Measurements from ENCODE around the gene CELF2. TPM values are rescaled to one million over a fixed set of nuclear protein-coding genes. Genes with fewer than 3 reads are reported as not detected.

CELF2 gene
- total RNA-seq, 2 donors from 2014 or later: 28.4 to 33.7 TPM

GRCh38 chr10:11284291-11285085 is 266.8 kb downstream of the CELF2 start:
- intact Hi-C loops (cut with DNase I, micrococcal nuclease): no loop called here
- no peak for DNase-seq
- no peak for ATAC-seq

GRCh38 chr10:11285171-11285570 is 267.5 kb downstream of the CELF2 start:
- ATAC-seq: no peak
- DNase-seq: no peak
- intact Hi-C loops (cut with DNase I, micrococcal nuclease): no loop called here

GRCh38 chr10:11286261-11286852 is 268.7 kb downstream of the CELF2 start:
- ATAC-seq: no peak
- DNase-seq: no peak
- intact Hi-C loops (cut with DNase I, micrococcal nuclease): no loop called here

- DNase-seq: no peak
- no peak for ATAC-seq
- intact Hi-C loops (cut with DNase I, micrococcal nuclease): no loop called here
Observed at GRCh38 chr10:11288302-11288701, 270.6 kb downstream of the CELF2 start.

GRCh38 chr10:11290156-11290890 is 272.7 kb downstream of the CELF2 start:
- intact Hi-C loops (cut with DNase I, micrococcal nuclease): no loop called here
- ATAC-seq (no peak), DNase-seq (no peak)

GRCh38 chr10:11292576-11293302 is 275.1 kb downstream of the CELF2 start:
- intact Hi-C loops (cut with DNase I, micrococcal nuclease): no loop called here
- ATAC-seq: no peak

GRCh38 chr10:11293332-11293731 is 275.7 kb downstream of the CELF2 start:
- ATAC-seq (no peak), DNase-seq (no peak)
- intact Hi-C loops (cut with DNase I, micrococcal nuclease): no loop called here

More at GRCh38 chr10:11292576-11293302, 275.1 kb downstream of the CELF2 start:
- no peak for DNase-seq

GRCh38 chr10:11294831-11295450 is 277.3 kb downstream of the CELF2 start:
- DNase-seq: no peak
- intact Hi-C loops (cut with DNase I, micrococcal nuclease): no loop called here
- no peak for ATAC-seq

- no peak for ATAC-seq
- intact Hi-C loops (cut with DNase I, micrococcal nuclease): no loop called here
- no peak for DNase-seq
Observed at GRCh38 chr10:11295492-11295891, 277.8 kb downstream of the CELF2 start.

GRCh38 chr10:11297136-11297535 is 279.5 kb downstream of the CELF2 start:
- intact Hi-C loops (cut with DNase I, micrococcal nuclease): no loop called here
- ATAC-seq: no peak
- DNase-seq: no peak

GRCh38 chr10:11298116-11298515 is 280.4 kb downstream of the CELF2 start:
- DNase-seq (no peak), ATAC-seq (no peak)
- intact Hi-C loops (cut with DNase I, micrococcal nuclease): no loop called here

GRCh38 chr10:11299125-11299524 is 281.5 kb downstream of the CELF2 start:
- ATAC-seq (no peak), DNase-seq (no peak)
- intact Hi-C loops (cut with DNase I, micrococcal nuclease): no loop called here

- DNase-seq (no peak), ATAC-seq (no peak)
- intact Hi-C loops (cut with DNase I, micrococcal nuclease): no loop called here
Observed at GRCh38 chr10:11300026-11300425, 282.4 kb downstream of the CELF2 start.

- ATAC-seq (no peak), DNase-seq (no peak)
- intact Hi-C loops (cut with DNase I, micrococcal nuclease): no loop called here
Observed at GRCh38 chr10:11300563-11300962, 282.9 kb downstream of the CELF2 start.

- intact Hi-C loops (cut with DNase I, micrococcal nuclease): no loop called here
- no peak for DNase-seq
- no peak for ATAC-seq
Observed at GRCh38 chr10:11301571-11302111, 284.0 kb downstream of the CELF2 start.

- DNase-seq: no peak
- intact Hi-C loops (cut with DNase I, micrococcal nuclease): no loop called here
- no peak for ATAC-seq
Observed at GRCh38 chr10:11302181-11302580, 284.5 kb downstream of the CELF2 start.

GRCh38 chr10:11303361-11304170 is 285.9 kb downstream of the CELF2 start:
- intact Hi-C loops (cut with DNase I, micrococcal nuclease): no loop called here
- ATAC-seq: no peak

More at GRCh38 chr10:11303361-11304170, 285.9 kb downstream of the CELF2 start:
- no peak for DNase-seq

Measured in left colon (tissue), 2 donors.